Heart left ventricle (tissue), 16 donors: ENCODE results near the gene TNFSF18. TPM values are rescaled to one million over a fixed set of nuclear protein-coding genes. Genes with fewer than 3 reads are reported as not detected.
"Not testable (repeated sequence)": the region's sequence is repeated elsewhere in the genome, so short reads cannot be mapped to it uniquely, and the experiment has no call there.

Source experiments
- ATAC-seq, 4 donors: fragments of 200-7000 bp; cut with Tn5 transposase; one replicate each; pipeline ENCODE4 v1.9.1; 2020 to 2022; ENCODE audit warnings: moderate library complexity in 4 of 4, mild to moderate bottlenecking in 3 of 4, moderate number of reproducible peaks in 1 of 4
- DNase-seq, 5 donors: peaks; one replicate each; pipeline ENCODE4 v3.0.0-alpha.2; 2020
- H3K27ac ChIP-seq, 12 donors: fragments of 200-600 bp; sonication (generic) in 4 of 12; one replicate each; pipeline versions ENCODE4 v1.5.0 to v1.8.0; 2016 to 2022; ENCODE audit warnings: mild to moderate bottlenecking in 2 of 12
- H3K27me3 ChIP-seq, 9 donors: fragments of 200-600 bp; sonication (generic) in 2 of 9; one replicate each; pipeline versions ENCODE4 v1.5.1 to v1.8.0; 2016 to 2022; ENCODE audit warnings: mild to moderate bottlenecking in 3 of 9
- H3K36me3 ChIP-seq, 9 donors: fragments of 200-600 bp; sonication (generic) in 2 of 9; one replicate each; pipeline versions ENCODE4 v1.5.0 to v1.8.0; 2018 to 2022; ENCODE audit warnings: mild to moderate bottlenecking in 2 of 9
- H3K4me1 ChIP-seq, 12 donors: fragments of 200-600 bp; sonication (generic) in 4 of 12; one replicate each; pipeline versions ENCODE4 v1.5.0 to v1.8.0; 2016 to 2022; ENCODE audit warnings: mild to moderate bottlenecking in 3 of 12
- H3K4me3 ChIP-seq, 12 donors: fragments of 200-600 bp; sonication (generic) in 4 of 12; one replicate each; pipeline versions ENCODE4 v1.5.0 to v1.8.0; 2017 to 2022; ENCODE audit warnings: mild to moderate bottlenecking in 9 of 12, moderate library complexity in 4 of 12
- H3K9me3 ChIP-seq, 12 donors: fragments of 200-600 bp; sonication (generic) in 4 of 12; one replicate each; pipeline versions ENCODE4 v1.5.0 to v1.8.0; 2016 to 2022; ENCODE audit warnings: mild to moderate bottlenecking in 1 of 12
- POLR2A ChIP-seq, 2 donors: fragments of 450-650 bp; IDR thresholded peaks; one replicate each; pipeline ENCODE4 v1.6.1; 2017; ENCODE audit warnings: antibody characterized with exemption in 2 of 2, mild to moderate bottlenecking in 2 of 2, moderate library complexity in 2 of 2
- WGBS, 4 donors: extraction: QIAGEN DNeasy Blood & Tissue Kit in 2 of 4; methylation state at CpG; one replicate each; pipeline versions ENCODE4 v1.1.5 to v1.1.7; 2013 to 2018; 5-methylcytosine and 5-hydroxymethylcytosine counted together
- intact Hi-C, 10 donors: fragments of 100-400 bp; cut with DNase I; formaldehyde crosslinking; loops; one replicate each; pipeline versions ENCODE4 v1.11.1 to v1.14.2; 2022
- polyA plus RNA-seq, 2 donors: library from polyadenylated mRNA; stranded (reverse); fragments of 200-250 nt; gene quantifications; one replicate each; pipeline ENCODE4 v1.2.3, GENCODE V29; 2013
- total RNA-seq, 9 donors: library from RNA; depleted of rRNA in 2 of 9; stranded (reverse); fragments of >200 nt in 2 of 9; fragmentation: NEBNext Ultra II Directional in 3 of 9; extraction: Animal tissue kit (Norgen Biotek cat#: 25700) in 3 of 9; gene quantifications; one replicate each; pipeline versions ENCODE4 v1.1.0 to v1.2.4, GENCODE V29; 2016 to 2023
- TF ChIP-seq, protein P1 (sequence below), 12 donors: fragments of 200-600 bp; sonication (generic) in 4 of 12; IDR thresholded peaks; one replicate each; pipeline versions ENCODE4 v1.5.0 to v1.8.0; 2018 to 2022; ENCODE audit warnings: antibody characterized with exemption in 12 of 12, mild to moderate bottlenecking in 5 of 12
- donor health status: ischemic (EF 13 %, LVEDD 7.1; RV severe dilation, severe dysfunction).
- donor health status: healthy with polysubstance abuse.
- donor health status: DM: no; HTN: yes; CAD: no.
- donor health status: DM: no; HTN: no; CAD: no.
- donor health status: ischemic (EF 25% LVEDD 6.9; RV normal size, moderate dysfunction).
- donor health status: ischemic (EF 25% LVEDD 5.7; RV mildly dilated, moderate dysfunction).
- donor health status: healthy.
- donor health status: DM: yes; HTN: yes; CAD: no.
- donor health status: ischemic (EF 35%, LVEDD 5.7; RV mildly dilated, moderate dysfunction).
- donor health status: nonischemic (EF 11% LVEDD 7.7; RV severe dilation, severe dysfunction).
- donor health status: DM: yes; HTN: yes; CAD: no.
- donor health status: PGD.
- donor health status: ischemic (EF 29% LVEDD 5.4; RV normal size, mild dysfunction).
- donor health status: nonischemic (EF 23%, LVEDD 6.1; RV moderate dilation, normal function).

Gene TNFSF18
- total and polyA plus RNA-seq, 11 donors = 0.08 to 0.29 (median 0.10) TPM; not detected in 7

DNA sequence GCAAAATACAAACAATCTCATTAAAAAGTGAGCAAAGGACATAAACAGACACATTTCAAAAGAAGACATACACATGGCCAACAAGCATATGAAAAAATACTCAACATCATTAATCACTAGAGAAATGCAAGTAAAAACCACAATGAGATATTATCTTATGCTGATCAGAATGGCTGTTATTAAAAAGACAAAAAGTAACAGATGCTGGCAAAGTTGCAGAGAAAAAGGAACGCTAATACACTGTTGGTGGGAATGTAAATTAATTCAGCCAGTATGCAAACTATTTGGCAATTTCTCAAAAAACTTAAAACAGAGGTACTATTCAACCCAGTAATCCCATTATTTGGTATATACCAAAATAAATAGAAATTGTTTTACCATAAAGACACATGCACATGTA lies 32.2 kb upstream of the TNFSF18 start:
- no peak for TF ChIP-seq POLR2A (IDR thresholded peaks at IDR 0.05)
- TF ChIP-seq, protein P1, sequence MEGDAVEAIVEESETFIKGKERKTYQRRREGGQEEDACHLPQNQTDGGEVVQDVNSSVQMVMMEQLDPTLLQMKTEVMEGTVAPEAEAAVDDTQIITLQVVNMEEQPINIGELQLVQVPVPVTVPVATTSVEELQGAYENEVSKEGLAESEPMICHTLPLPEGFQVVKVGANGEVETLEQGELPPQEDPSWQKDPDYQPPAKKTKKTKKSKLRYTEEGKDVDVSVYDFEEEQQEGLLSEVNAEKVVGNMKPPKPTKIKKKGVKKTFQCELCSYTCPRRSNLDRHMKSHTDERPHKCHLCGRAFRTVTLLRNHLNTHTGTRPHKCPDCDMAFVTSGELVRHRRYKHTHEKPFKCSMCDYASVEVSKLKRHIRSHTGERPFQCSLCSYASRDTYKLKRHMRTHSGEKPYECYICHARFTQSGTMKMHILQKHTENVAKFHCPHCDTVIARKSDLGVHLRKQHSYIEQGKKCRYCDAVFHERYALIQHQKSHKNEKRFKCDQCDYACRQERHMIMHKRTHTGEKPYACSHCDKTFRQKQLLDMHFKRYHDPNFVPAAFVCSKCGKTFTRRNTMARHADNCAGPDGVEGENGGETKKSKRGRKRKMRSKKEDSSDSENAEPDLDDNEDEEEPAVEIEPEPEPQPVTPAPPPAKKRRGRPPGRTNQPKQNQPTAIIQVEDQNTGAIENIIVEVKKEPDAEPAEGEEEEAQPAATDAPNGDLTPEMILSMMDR (IDR thresholded peaks at IDR 0.05) = no peak
- WGBS, 4 donors = 70 to 84% (median 83%) methylated on average over 1 of the region's 1 CpG
- Histone ChIP-seq H3K36me3 (no peaks in the 10 kb centered on the region), H3K4me1 (no peaks in the 10 kb centered on the region), H3K27me3 (no peaks in the 10 kb centered on the region), H3K27ac (no peak overlapping the region), H3K9me3 (peaks cover 0 to 5% (median 0%) of the 10 kb centered on the region in 12 donors), H3K4me3 (no peak overlapping the region)
- DNase-seq (no peak), ATAC-seq (no peak)
- intact Hi-C loops = no loop called here

DNA sequence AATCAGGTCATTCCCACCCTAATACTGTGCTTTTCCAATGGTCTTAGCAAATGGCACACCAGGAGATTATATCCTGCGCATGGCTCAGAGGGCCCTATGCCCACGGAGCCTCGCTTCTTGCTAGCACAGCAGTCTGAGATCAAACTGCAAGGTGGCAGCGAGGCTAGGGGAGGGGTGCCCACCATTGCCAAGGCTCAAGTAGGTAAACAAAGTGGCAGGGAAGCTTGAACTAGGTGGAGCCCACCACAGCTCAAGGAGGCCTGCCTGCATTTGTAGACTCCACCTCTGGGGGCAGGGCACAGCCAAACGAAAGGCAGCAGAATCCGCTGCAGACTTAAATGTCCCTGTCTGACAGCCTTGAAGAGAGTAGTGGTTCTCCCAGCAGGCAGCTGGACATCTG lies 23.5 kb upstream of the TNFSF18 start:
- H3K27ac ChIP-seq, ATAC-seq, DNase-seq, H3K4me1 ChIP-seq, H3K27me3 ChIP-seq, intact Hi-C loops, H3K4me3 ChIP-seq, H3K36me3 ChIP-seq: not testable (repeated sequence)
- peaks cover 0 to 13% (median 2%) of the 10 kb centered on the region in 12 donors for H3K9me3 ChIP-seq
- 86 to 98% (median 91%) methylated on average over 5 to 6 of the region's 6 CpGs for WGBS, 4 donors

DNA sequence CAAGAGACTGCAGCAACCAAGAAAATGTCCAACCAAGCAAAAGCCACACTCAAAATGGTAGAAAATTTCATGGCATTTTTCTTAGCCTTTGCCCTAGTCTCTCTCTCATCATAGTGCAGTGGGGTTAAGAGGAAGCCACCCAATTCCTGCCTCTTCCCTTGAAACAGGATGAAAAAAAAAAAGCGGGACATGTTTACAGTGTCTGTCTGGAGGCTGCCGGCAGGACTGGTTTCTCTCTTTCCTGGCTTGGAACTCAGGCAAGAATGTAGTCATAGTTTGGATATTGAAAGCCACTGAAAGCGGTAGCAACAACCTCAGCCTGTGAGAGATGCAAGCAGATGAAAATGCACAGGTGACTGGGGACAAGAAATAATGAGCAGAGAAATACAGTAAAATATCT lies 13.3 kb upstream of the TNFSF18 start:
- intact Hi-C loops = no loop called here
- no peak for TF ChIP-seq POLR2A (IDR thresholded peaks at IDR 0.05)
- TF ChIP-seq, protein P1 (IDR thresholded peaks at IDR 0.05) = no peak
- no peak for DNase-seq
- Histone ChIP-seq H3K27ac (no peak overlapping the region), H3K4me3 (no peak overlapping the region), H3K36me3 (no peaks in the 10 kb centered on the region), H3K9me3 (peaks cover 0 to 6% (median 0%) of the 10 kb centered on the region in 12 donors), H3K27me3 (no peaks in the 10 kb centered on the region), H3K4me1 (no peaks in the 10 kb centered on the region)
- peak in 1 of 4 donors; percentile 32 for ATAC-seq
- 53 to 67% (median 55%) methylated on average over 3 of the region's 3 CpGs for WGBS, 4 donors

DNA sequence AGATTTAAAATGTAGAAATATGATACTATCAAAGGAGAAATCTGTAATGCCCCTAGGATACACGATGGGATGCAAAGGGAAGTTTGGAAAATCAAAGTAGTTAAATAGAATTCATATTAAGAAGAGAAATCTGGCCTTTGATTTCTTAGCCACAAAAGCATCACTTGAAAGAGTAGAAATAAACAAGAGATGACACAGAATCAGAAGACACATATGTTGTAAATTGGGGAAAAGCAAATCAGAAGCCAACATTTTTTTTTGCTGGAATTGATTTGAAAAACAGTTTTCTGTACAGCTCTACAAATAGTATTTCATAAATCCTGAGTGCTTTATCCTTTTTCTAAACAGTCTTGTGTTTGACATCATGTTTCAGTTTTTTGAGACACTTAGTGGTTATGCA lies 12.4 kb upstream of the TNFSF18 start:
- H3K36me3 ChIP-seq = no peaks in the 10 kb centered on the region
- peaks cover 0 to 6% (median 0%) of the 10 kb centered on the region in 12 donors for H3K9me3 ChIP-seq
- H3K27me3 ChIP-seq = no peaks in the 10 kb centered on the region
- intact Hi-C loops = no loop called here
- DNase-seq = no peak
- WGBS, 4 donors = 76 to 87% (median 82%) methylated on average over 1 of the region's 1 CpG
- no peak for ATAC-seq
- no peaks in the 10 kb centered on the region for H3K4me1 ChIP-seq
- TF ChIP-seq POLR2A (IDR thresholded peaks at IDR 0.05) = no peak
- H3K27ac ChIP-seq = no peak overlapping the region
- H3K4me3 ChIP-seq = no peak overlapping the region

DNA sequence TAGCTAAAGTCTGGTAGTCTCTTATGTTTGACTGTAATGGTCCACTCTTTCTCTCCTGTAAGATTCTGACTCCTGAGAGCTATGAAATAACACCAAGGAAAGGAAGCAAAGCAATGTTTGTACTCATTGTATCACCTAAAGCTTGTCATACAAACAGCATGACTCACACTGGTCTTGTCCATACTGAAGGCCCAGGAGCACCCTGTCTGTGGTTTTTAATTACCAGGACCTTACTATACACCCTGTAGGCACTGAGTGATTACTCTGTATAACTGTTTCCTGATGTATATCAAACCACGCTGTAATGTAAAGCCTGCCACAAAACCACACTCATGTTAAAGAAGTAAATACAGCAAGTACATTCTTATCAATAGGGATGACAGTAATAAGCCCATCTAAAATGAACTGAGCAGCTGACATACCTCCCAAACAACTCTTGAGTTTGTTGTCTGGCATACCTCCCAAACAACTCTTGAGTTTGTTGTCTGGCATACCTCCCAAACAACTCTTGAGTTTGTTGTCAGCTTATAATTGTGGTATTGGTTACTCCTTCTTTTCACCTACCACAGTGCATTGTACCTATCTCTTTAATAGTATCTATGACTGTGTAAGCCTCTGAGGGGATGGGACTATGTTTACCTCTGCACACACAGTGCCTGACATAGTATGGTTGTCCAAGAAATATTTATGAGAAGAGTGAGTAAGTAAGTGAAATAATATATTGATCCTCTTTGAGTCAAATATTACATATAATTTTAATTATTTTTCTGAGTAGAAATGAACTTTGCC lies 11.6 kb upstream of the TNFSF18 start:
- 89 to 100% (median 92%) methylated on average over 1 of the region's 1 CpG for WGBS, 4 donors
- DNase-seq (no peak), ATAC-seq (no peak)
- H3K4me1 ChIP-seq = no peaks in the 10 kb centered on the region
- no peak overlapping the region for H3K27ac ChIP-seq
- peaks cover 0 to 6% (median 0%) of the 10 kb centered on the region in 12 donors for H3K9me3 ChIP-seq
- intact Hi-C loops = no loop called here
- H3K27me3 ChIP-seq = no peaks in the 10 kb centered on the region
- H3K36me3 ChIP-seq = no peaks in the 10 kb centered on the region
- TF ChIP-seq POLR2A (IDR thresholded peaks at IDR 0.05) = no peak
- TF ChIP-seq, protein P1 (IDR thresholded peaks at IDR 0.05) = no peak
- H3K4me3 ChIP-seq = no peak overlapping the region
